Measurements from ENCODE around the gene SLC12A5. TPM values are rescaled to one million over a fixed set of nuclear protein-coding genes. Genes with fewer than 3 reads are reported as not detected.

Gene SLC12A5
- total RNA-seq, 1 donor = under 0.01 TPM

GRCh38 chr20:46013322-46013828 is 15.6 kb upstream of the SLC12A5 start:
- DNase-seq (ENCODE audit: low read depth) = no peak
- no peak for TF ChIP-seq CTCF (IDR thresholded peaks at IDR 0.05; ENCODE audit: insufficient read depth, low read depth, low read length)
- no peak overlapping the region for H3K4me3 ChIP-seq (ENCODE audit: low read depth, low read length)

- DNase-seq (ENCODE audit: low read depth) = peak; percentile 30
- TF ChIP-seq CTCF (IDR thresholded peaks at IDR 0.05; ENCODE audit: insufficient read depth, low read depth, low read length) = peak; percentile 57
- no peak overlapping the region for H3K4me3 ChIP-seq (ENCODE audit: low read depth, low read length)
These were observed 15.0 kb upstream of the SLC12A5 start for GRCh38 chr20:46013829-46014516.

GRCh38 chr20:46014517-46015396 is 14.3 kb upstream of the SLC12A5 start:
- DNase-seq (ENCODE audit: low read depth) = no peak
- TF ChIP-seq CTCF (IDR thresholded peaks at IDR 0.05; ENCODE audit: insufficient read depth, low read depth, low read length) = no peak
- H3K4me3 ChIP-seq (ENCODE audit: low read depth, low read length) = no peak overlapping the region

GRCh38 chr20:46017272-46017671 is 11.7 kb upstream of the SLC12A5 start:
- H3K4me3 ChIP-seq (ENCODE audit: low read depth, low read length) = no peak overlapping the region
- no peak for DNase-seq (ENCODE audit: low read depth)
- TF ChIP-seq CTCF (IDR thresholded peaks at IDR 0.05; ENCODE audit: insufficient read depth, low read depth, low read length) = no peak

GRCh38 chr20:46018112-46018511 is 10.9 kb upstream of the SLC12A5 start:
- TF ChIP-seq CTCF (IDR thresholded peaks at IDR 0.05; ENCODE audit: insufficient read depth, low read depth, low read length) = no peak
- H3K4me3 ChIP-seq (ENCODE audit: low read depth, low read length) = no peak overlapping the region
- no peak for DNase-seq (ENCODE audit: low read depth)

- H3K4me3 ChIP-seq (ENCODE audit: low read depth, low read length) = no peak overlapping the region
- DNase-seq (ENCODE audit: low read depth) = no peak
- TF ChIP-seq CTCF (IDR thresholded peaks at IDR 0.05; ENCODE audit: insufficient read depth, low read depth, low read length) = no peak
These were observed 10.4 kb upstream of the SLC12A5 start for GRCh38 chr20:46018611-46019010.

Data from fibroblast of villous mesenchyme (primary cell).